Activated naive CD8-positive, alpha-beta T cell treated with anti-CD3 and anti-CD28 coated beads, Interleukin-2, amount 50 U/mL, for 24 hours (primary cell): ENCODE results near the gene COL1A1.
A peak's percentile ranks its signal among the peaks of the same experiment; 100 is the strongest.

Experiments used
- ATAC-seq: fragments of 150-1000 bp; cut with Tn5 transposase; one replicate; pipeline ENCODE4 v1.10.0; 2021
- DNase-seq: peaks from one replicate; pipeline ENCODE4 v3.0.0; 2021
- H3K27ac Mint-ChIP-seq: one replicate; pipeline ENCODE4 v1.8.0; 2021; ENCODE audit warnings: mild to moderate bottlenecking, mixed read lengths
- H3K27me3 Mint-ChIP-seq: one replicate; pipeline ENCODE4 v1.8.0; 2021; ENCODE audit warnings: mixed read lengths
- H3K36me3 Mint-ChIP-seq: one replicate; pipeline ENCODE4 v1.8.0; 2021; ENCODE audit warnings: low read depth, mixed read lengths
- H3K4me1 Mint-ChIP-seq: one replicate; pipeline ENCODE4 v1.8.0; 2021; ENCODE audit warnings: mixed read lengths
- H3K4me3 Mint-ChIP-seq: one replicate; pipeline ENCODE4 v1.8.0; 2021; ENCODE audit warnings: mild to moderate bottlenecking, moderate library complexity, mixed read lengths
- H3K9me3 Mint-ChIP-seq: one replicate; pipeline ENCODE4 v1.8.0; 2021; ENCODE audit warnings: mixed read lengths

The COL1A1 gene

GRCh38 chr17:50169121-50169764 is 32.2 kb downstream of the COL1A1 start:
- Mint-ChIP-seq H3K4me1 (peaks cover 13% of the 10 kb centered on the region), H3K27me3 (no peaks in the 10 kb centered on the region), H3K27ac (peak overlapping the region; percentile 62), H3K9me3 (no peaks in the 10 kb centered on the region), H3K4me3 (peak overlapping the region; percentile 48), H3K36me3 (no peaks in the 10 kb centered on the region)
- DNase-seq (peak; percentile 49), ATAC-seq (peak; percentile 72)

DNA sequence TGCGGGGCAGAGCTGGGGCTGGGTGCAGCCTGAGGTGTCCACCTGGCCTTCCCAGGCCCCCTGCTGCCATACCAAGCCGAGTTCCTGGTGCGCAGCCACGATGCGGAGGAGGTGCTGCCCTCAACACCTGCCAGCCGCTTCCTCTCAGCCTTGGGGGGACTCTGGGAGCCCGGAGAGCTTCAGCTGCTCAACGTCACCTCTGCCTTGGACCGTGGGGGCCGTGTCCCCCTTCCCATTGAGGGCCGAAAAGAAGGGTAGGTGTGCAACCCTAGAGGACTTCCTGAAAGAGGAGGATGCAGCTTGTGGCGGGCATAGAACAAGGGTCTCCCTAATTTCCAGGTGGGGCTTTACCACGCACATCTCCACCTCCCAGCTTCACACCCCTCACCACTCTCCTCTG is 33.1 kb downstream of the COL1A1 start:
- ATAC-seq (no peak), DNase-seq (no peak)
- Mint-ChIP-seq H3K4me1 (peaks cover 22% of the 10 kb centered on the region), H3K36me3 (no peaks in the 10 kb centered on the region), H3K9me3 (no peaks in the 10 kb centered on the region), H3K27ac (peak overlapping the region; percentile 62), H3K4me3 (peak overlapping the region; percentile 48), H3K27me3 (no peaks in the 10 kb centered on the region)

DNA sequence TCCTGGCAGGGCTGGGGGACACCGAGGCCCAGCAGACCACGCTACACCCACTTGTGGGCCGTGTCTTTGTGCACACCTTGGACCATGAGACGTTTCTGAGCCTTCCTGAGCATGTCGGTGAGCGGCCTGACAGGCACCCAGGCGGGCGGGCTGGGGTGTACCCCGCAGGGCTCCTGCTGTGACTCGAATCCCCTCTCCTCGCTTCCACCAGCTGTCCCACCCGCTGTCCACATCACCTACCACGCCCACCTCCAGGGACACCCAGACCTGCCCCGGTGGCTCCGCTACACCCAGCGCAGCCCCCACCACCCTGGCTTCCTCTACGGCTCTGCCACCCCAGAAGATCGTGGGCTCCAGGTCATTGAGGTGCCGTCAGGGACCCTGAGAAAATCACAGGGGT is 34.1 kb downstream of the COL1A1 start:
- peaks cover 31% of the 10 kb centered on the region for H3K4me1 Mint-ChIP-seq
- H3K9me3 Mint-ChIP-seq, result no peaks in the 10 kb centered on the region
- no peak for ATAC-seq
- no peaks in the 10 kb centered on the region for H3K27me3 Mint-ChIP-seq
- no peak overlapping the region for H3K4me3 Mint-ChIP-seq
- DNase-seq, result no peak
- H3K27ac Mint-ChIP-seq, result no peak overlapping the region
- H3K36me3 Mint-ChIP-seq, result no peaks in the 10 kb centered on the region

DNA sequence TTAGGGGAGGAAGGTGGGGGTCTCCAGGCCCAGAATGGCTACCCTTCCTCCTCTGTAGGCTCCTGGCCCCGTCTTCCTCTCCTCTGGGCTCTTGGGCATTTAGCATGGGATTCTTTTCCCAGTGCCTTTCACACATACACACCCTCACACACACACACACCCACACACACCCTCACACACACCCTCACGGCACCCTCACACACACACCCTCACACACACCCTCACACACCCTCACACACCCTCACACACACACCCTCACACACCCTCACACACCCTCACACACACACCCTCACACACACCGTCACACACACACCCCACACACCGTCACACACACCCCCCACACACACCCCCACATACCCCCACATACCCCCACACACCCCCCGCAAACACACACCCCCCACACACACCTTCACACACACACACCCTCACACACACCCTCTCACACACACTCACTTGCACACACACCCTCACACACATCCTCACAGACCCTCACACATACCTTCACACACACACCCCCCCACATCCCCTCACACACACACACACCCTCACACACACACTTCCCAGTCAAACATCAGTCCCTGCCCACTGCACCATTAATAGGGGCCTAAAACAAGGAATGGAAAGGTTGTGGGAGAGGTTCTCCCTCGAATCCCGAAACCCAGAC is 34.8 kb downstream of the COL1A1 start:
- no peak for ATAC-seq
- Mint-ChIP-seq H3K27me3 (no peaks in the 10 kb centered on the region), H3K4me1 (peaks cover 38% of the 10 kb centered on the region), H3K4me3 (no peak overlapping the region), H3K27ac (no peak overlapping the region), H3K36me3 (no peaks in the 10 kb centered on the region), H3K9me3 (no peaks in the 10 kb centered on the region)
- DNase-seq, result no peak

- DNase-seq (no peak), ATAC-seq (no peak)
- Mint-ChIP-seq H3K27me3 (no peaks in the 10 kb centered on the region), H3K9me3 (no peaks in the 10 kb centered on the region), H3K4me1 (peaks cover 43% of the 10 kb centered on the region), H3K4me3 (no peak within 1 kb of the TSS), H3K36me3 (no peaks in the 10 kb centered on the region), H3K27ac (no peak within 1 kb of the TSS)
These were observed 35.4 kb downstream of the COL1A1 start, which contains the start of gene SGCA for GRCh38 chr17:50165867-50166517. SGCA (plus strand) TSS chr17:50166005; CDS start chr17:50166041, 36 bp downstream.

DNA sequence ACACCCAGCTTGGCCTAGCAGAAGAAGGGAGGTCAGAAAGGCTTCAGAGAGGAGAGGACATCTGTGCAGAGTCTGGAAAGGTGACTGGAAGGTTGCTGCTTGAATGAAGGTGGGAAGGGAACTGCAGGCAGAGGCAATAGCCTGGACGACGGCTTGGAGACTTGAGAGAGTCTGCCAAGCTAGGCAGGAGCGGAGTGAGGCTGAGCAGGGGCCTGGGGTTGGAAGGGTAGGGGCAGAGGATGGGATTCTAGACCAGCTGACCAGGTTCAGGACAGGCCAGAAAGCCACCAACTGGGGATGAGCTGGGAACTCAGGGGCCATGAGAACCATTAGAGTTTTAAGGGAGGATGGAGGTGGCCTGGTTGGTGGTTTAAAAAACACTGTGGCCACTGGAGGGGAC is 36.0 kb downstream of the COL1A1 start:
- Mint-ChIP-seq H3K4me1 (peaks cover 47% of the 10 kb centered on the region), H3K4me3 (no peak overlapping the region), H3K27me3 (no peaks in the 10 kb centered on the region), H3K27ac (no peak overlapping the region), H3K36me3 (no peaks in the 10 kb centered on the region), H3K9me3 (no peaks in the 10 kb centered on the region)
- no peak for ATAC-seq
- no peak for DNase-seq

DNA sequence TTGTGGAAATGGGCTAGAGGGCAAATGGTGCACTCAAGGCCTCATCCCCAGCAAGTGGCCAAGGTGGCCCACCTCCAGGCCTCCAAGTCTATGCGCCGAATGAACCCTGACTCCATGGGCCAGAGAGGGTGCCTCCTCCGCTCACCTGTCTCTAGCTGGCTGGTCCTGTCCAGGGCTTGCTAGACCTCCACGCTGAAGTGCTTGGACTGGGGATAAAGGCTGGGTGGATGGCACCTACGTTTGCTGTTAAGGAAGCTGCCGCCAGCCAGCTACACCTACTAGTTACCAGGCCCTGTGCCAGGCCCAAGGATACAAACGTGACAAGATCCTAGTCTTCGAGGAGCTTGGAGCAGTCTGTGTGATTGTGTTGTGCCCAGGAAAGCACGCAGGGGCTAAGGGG is 36.4 kb downstream of the COL1A1 start:
- H3K4me1 Mint-ChIP-seq, result peaks cover 47% of the 10 kb centered on the region
- H3K4me3 Mint-ChIP-seq, result no peak overlapping the region
- H3K36me3 Mint-ChIP-seq, result no peaks in the 10 kb centered on the region
- no peaks in the 10 kb centered on the region for H3K9me3 Mint-ChIP-seq
- H3K27me3 Mint-ChIP-seq, result no peaks in the 10 kb centered on the region
- H3K27ac Mint-ChIP-seq, result no peak overlapping the region
- no peak for ATAC-seq
- DNase-seq, result no peak

DNA sequence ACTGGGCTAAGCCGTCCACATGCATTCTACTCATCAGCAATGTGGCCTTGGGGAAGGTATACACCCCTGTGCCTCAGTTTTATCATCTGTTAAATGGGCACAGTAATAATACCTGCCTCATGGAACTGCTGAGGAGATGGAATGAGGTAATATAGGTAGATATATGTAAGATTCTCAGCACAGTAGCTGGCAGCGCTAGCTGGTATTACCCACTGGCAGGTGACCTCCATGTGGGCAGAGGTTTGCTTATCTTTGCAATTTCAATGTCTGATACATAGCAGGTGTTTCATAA is 36.8 kb downstream of the COL1A1 start:
- Mint-ChIP-seq H3K36me3 (no peaks in the 10 kb centered on the region), H3K27me3 (no peaks in the 10 kb centered on the region), H3K4me1 (peaks cover 47% of the 10 kb centered on the region), H3K27ac (no peak overlapping the region), H3K9me3 (no peaks in the 10 kb centered on the region), H3K4me3 (no peak overlapping the region)
- DNase-seq (no peak), ATAC-seq (no peak)

- ATAC-seq (no peak), DNase-seq (peak; percentile 49)
- Mint-ChIP-seq H3K4me1 (peaks cover 43% of the 10 kb centered on the region), H3K4me3 (no peak overlapping the region), H3K9me3 (no peaks in the 10 kb centered on the region), H3K36me3 (no peaks in the 10 kb centered on the region), H3K27ac (peak overlapping the region; percentile 71), H3K27me3 (no peaks in the 10 kb centered on the region)
These were observed 37.4 kb downstream of the COL1A1 start for GRCh38 chr17:50163843-50164696.

- DNase-seq (no peak), ATAC-seq (peak; percentile 17)
- Mint-ChIP-seq H3K4me1 (peaks cover 38% of the 10 kb centered on the region), H3K27me3 (no peaks in the 10 kb centered on the region), H3K27ac (peak overlapping the region; percentile 92), H3K9me3 (no peaks in the 10 kb centered on the region), H3K36me3 (no peaks in the 10 kb centered on the region), H3K4me3 (peak overlapping the region; percentile 35)
These were observed 38.8 kb downstream of the COL1A1 start for GRCh38 chr17:50162466-50163254.

GRCh38 chr17:50161911-50162288 is 39.5 kb downstream of the COL1A1 start:
- H3K36me3 Mint-ChIP-seq, result no peaks in the 10 kb centered on the region
- DNase-seq (no peak), ATAC-seq (no peak)
- H3K27me3 Mint-ChIP-seq, result no peaks in the 10 kb centered on the region
- peak overlapping the region; percentile 92 for H3K27ac Mint-ChIP-seq
- H3K4me1 Mint-ChIP-seq, result peaks cover 38% of the 10 kb centered on the region
- H3K4me3 Mint-ChIP-seq, result peak overlapping the region; percentile 65
- no peaks in the 10 kb centered on the region for H3K9me3 Mint-ChIP-seq

GRCh38 chr17:50161023-50161910 is 40.2 kb downstream of the COL1A1 start:
- peak; percentile 92 for ATAC-seq
- no peaks in the 10 kb centered on the region for H3K36me3 Mint-ChIP-seq
- no peaks in the 10 kb centered on the region for H3K27me3 Mint-ChIP-seq
- H3K4me1 Mint-ChIP-seq, result peaks cover 38% of the 10 kb centered on the region
- peak; percentile 98 for DNase-seq
- H3K9me3 Mint-ChIP-seq, result no peaks in the 10 kb centered on the region
- peak overlapping the region; percentile 92 for H3K27ac Mint-ChIP-seq
- H3K4me3 Mint-ChIP-seq, result peak overlapping the region; percentile 65

- Mint-ChIP-seq H3K36me3 (no peaks in the 10 kb centered on the region), H3K4me1 (peaks cover 35% of the 10 kb centered on the region), H3K4me3 (no peak overlapping the region), H3K9me3 (no peaks in the 10 kb centered on the region), H3K27ac (no peak overlapping the region), H3K27me3 (no peaks in the 10 kb centered on the region)
- no peak for DNase-seq
- no peak for ATAC-seq
These were observed 43.5 kb downstream of the COL1A1 start for GRCh38 chr17:50157891-50158290.
